ELF-1 (cell line): ENCODE results near the gene ZNF317.
"Not testable (repeated sequence)": the region's sequence is repeated elsewhere in the genome, so short reads cannot be mapped to it uniquely, and the experiment has no call there.

Experiments
- DNase-seq: peaks from one replicate; pipeline ENCODE4 v3.0.0-alpha.2; 2016; ENCODE audit warnings: low read depth, low spot score

Gene ZNF317

DNA sequence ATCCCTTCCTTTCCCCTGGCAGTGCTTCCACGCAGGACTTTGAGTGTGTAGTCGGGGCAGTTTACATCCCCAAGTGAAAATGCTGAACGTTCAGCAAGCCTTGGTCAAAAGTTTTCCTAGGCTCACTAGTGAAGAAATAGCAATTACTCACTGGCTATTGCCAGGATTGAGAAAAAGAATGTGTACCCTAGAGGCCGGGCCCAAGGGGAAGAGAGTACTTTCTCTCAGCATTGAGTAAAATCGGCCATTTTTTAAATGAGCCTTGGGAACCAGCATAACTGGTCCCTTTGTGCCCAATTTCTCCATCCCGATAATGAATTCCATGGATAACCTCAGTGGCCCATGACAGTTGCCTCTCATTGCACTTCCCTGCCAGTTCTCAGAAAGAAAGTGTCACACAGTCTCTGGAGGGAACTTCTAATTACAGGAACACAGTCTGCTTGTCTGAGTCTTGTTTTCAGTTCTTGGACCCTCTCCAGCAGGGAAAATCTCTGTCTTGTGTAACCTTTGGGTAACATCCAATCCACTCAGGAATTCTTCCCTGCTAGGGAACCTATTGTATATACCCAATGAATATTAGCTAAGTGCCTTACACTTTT lies 31.3 kb downstream of the ZNF317 start:
- no peak for DNase-seq

DNA sequence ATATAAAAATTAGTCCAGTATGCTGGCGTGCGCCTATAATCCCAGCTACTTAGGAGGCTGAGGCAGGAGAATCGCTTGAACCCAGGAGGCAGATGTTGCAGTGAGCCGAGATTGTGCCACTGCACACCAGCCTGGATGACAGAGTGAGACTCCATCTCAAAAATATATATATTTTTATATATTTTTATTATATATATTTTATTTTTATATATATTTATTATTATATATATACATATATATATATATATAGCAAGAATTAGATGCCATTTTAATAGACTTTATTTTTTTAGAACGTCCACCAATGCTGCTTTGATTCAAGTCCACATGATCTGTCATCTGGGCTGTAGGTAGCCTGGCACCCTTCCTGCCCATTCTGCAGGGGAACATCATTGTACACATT lies 35.1 kb downstream of the ZNF317 start:
- DNase-seq, result no peak

GRCh38 chr19:9178901-9179300 lies 38.7 kb downstream of the ZNF317 start, which contains the start of gene OR7D2:
Gene OR7D2, plus strand, starts transcription at chr19:9178979. Its CDS starts 6,803 bp downstream, at chr19:9185782.
- no peak for DNase-seq

- no peak for DNase-seq
Measured at GRCh38 chr19:9183000-9183399, 42.8 kb downstream of the ZNF317 start.

GRCh38 chr19:9187191-9187590 lies 47.0 kb downstream of the ZNF317 start:
- no peak for DNase-seq

DNA sequence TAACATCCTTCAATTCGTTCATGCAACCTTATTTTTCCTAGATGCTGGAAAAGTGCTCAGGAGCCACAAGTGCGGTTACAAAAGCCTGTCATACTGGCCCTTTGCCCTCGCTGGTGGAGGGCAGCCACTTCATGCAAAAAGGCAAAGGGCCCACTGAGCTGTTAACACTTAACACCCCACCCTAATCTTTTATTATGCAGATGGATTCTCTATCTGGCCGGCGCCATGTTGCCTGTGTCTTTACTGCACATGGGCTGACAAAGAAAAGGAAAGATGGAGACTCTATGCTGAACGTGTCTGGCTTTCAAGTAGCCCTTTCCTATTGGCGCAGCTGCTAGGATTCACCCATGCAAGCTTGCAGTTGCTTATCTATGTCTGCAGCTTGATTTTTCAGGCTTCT lies 49.3 kb downstream of the ZNF317 start:
- no peak for DNase-seq

DNA sequence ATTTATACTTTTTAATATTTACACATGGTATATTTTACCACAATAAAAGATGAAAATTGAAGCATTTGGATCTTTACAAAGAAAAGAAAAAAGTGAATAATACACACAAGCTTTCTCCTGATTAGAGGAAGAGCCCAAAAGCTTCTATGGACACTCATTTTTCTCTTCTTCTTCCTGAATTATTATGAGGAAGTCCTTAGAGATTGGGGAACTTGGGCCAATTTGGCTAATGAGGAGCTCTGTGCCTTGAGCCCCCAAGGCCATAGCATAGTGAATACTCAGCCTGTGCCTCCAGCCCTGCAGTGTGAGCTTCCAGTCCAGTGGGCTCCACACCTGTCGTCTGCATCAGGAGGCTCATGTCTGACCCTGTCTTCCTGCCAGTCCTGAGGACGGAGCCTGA lies 57.8 kb downstream of the ZNF317 start:
- DNase-seq, result not testable (repeated sequence)

DNA sequence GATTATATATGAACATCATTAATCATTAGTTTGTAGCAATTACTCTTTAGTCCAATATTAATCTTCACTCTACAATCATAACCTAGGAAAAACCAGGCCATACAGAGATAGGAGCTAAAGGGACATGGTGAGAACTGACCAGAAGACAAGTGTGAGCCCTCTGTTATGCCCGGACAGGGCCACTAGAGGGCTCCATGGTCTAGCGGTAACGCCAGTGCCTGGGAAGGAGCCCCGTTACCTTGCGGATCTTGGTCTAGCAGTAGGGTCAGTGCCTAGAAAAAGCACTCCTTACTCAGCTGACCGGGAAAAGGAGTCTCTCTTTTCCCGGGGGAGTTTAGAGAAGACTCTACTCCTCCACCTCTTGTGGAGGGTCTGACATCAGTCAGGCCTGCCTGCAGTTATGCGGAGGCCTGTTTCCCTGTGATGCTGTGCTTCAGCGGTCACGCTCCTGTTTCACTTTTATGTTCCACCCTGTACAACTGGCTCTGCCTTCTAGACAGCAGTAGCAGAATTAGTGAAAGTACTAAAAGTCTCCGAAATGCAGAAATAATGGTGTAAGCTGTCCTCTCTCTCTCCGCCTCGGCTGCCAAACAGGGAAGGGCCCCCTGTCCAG lies 65.4 kb downstream of the ZNF317 start:
- peak; percentile 76 for DNase-seq
